Activated CD8-positive, alpha-beta T cell treated with anti-CD3 and anti-CD28 coated beads for 36 hours (primary cell): ENCODE measurements around the gene NAT9. TPM values are rescaled to one million over a fixed set of nuclear protein-coding genes. Genes with fewer than 3 reads are reported as not detected.

ENCODE experiments used
- ATAC-seq: fragments of 200-7000 bp; cut with Tn5 transposase; one replicate; pipeline ENCODE4 v1.10.0; 2021; ENCODE audit warnings: mild to moderate bottlenecking, moderate library complexity
- CTCF ChIA-PET: fragments of 350-600 bp; sonication (Branson Sonifier 250); formaldehyde crosslinking; loops from one replicate; lab custom pipeline; 2021; ENCODE audit warnings: antibody characterized with exemption; lab: Charles Lee
- POLR2A ChIA-PET: fragments of 350-600 bp; sonication (Branson Sonifier 250); formaldehyde crosslinking; loops from one replicate; lab custom pipeline; 2021; ENCODE audit warnings: antibody characterized with exemption; lab: Charles Lee
- DNase-seq: peaks from one replicate; pipeline ENCODE4 v3.0.0-alpha.2; 2020
- H3K27ac Mint-ChIP-seq: one replicate; pipeline ENCODE4 v1.8.0; 2021; ENCODE audit warnings: mild to moderate bottlenecking, mixed read lengths
- H3K27me3 Mint-ChIP-seq: one replicate; pipeline ENCODE4 v1.8.0; 2021; ENCODE audit warnings: mixed read lengths
- H3K36me3 Mint-ChIP-seq: one replicate; pipeline ENCODE4 v1.8.0; 2021; ENCODE audit warnings: low read depth, mixed read lengths
- H3K4me1 Mint-ChIP-seq: one replicate; pipeline ENCODE4 v1.8.0; 2021; ENCODE audit warnings: low read depth, mixed read lengths
- H3K4me3 Mint-ChIP-seq: one replicate; pipeline ENCODE4 v1.8.0; 2021; ENCODE audit warnings: mild to moderate bottlenecking, moderate library complexity, mixed read lengths
- H3K9me3 Mint-ChIP-seq: one replicate; pipeline ENCODE4 v1.8.0; 2021; ENCODE audit warnings: mixed read lengths
- CTCF ChIP-seq: fragments of 200-600 bp; IDR thresholded peaks from one replicate; pipeline ENCODE4 v1.8.0; 2022; ENCODE audit warnings: antibody characterized with exemption, mild to moderate bottlenecking
- intact Hi-C: fragments of 100-400 bp; cut with micrococcal nuclease; formaldehyde crosslinking; loops from one replicate; pipeline ENCODE4 v1.10.0; 2022
- total RNA-seq, 2 experiments: library from RNA; stranded (reverse); gene quantifications; one replicate each; pipeline ENCODE4 v1.2.3, GENCODE V29; 2021

The NAT9 gene
- total RNA-seq, 2 experiments from 2014 or later: 35.5 to 42.4 TPM

- Mint-ChIP-seq H3K36me3 (peaks cover 17% of the 10 kb centered on the region), H3K27me3 (no peaks in the 10 kb centered on the region), H3K4me3 (no peak overlapping the region), H3K27ac (no peak overlapping the region), H3K4me1 (no peaks in the 10 kb centered on the region), H3K9me3 (no peaks in the 10 kb centered on the region)
- POLR2A ChIA-PET: no interaction called here
- TF ChIP-seq CTCF: no peak
- ATAC-seq (no peak), DNase-seq (no peak)
- CTCF ChIA-PET: interaction anchor here (1.1 to 7.9 kb wide), 2 partner anchors 14 to 64 kb away, joined by 3 to 247 read pairs; partner anchors contain the start of gene GRIN2C
- intact Hi-C loops: no loop called here
Measured at GRCh38 chr17:74796866-74797265, 20.7 kb upstream of the NAT9 start.

GRCh38 chr17:74796211-74796610, 20.1 kb upstream of the NAT9 start:
- Mint-ChIP-seq H3K4me3 (no peak overlapping the region), H3K9me3 (no peaks in the 10 kb centered on the region), H3K4me1 (peaks cover 4% of the 10 kb centered on the region), H3K36me3 (peaks cover 20% of the 10 kb centered on the region), H3K27ac (no peak overlapping the region), H3K27me3 (no peaks in the 10 kb centered on the region)
- TF ChIP-seq CTCF: no peak
- CTCF ChIA-PET: interaction anchor here (7.9 kb wide), 1 partner anchor 64 kb away, joined by 247 read pairs; the partner anchor contains the start of gene GRIN2C
- DNase-seq (no peak), ATAC-seq (no peak)
- intact Hi-C loops: no loop called here
- POLR2A ChIA-PET: no interaction called here

DNA sequence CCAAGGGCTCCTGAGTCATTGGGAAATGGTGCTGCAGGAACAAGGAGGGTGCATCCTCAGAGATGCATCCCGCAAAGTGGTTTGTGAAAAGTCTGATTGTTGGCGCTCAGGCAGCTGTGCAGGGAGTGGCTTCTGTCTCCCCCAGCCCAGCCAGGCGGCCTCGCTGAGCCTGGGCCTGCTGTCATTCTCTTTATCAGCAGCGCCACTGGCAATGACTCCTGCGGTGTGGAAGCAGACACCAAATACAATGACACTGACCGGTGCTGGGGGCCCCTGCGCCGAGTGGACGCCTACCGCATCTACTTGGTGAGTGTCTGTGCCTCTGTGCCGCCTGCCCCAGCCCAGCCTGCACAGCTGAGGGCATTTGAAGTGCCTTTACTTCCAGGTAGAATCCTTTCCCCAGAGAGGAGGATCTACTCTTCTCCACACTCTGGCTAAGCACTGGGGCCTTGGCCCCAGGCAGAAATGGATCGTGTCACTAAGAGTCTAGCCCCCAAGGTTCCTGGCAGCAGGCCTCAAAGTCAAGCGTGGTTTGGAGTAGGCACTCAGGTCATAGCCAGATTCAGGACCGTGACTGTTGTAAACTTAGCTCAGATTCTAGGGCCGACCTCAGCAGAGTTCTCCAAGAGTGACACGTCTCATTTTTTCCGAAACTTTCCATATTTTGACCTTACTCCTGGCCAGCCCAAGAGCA, 19.3 kb upstream of the NAT9 start:
- POLR2A ChIA-PET: interaction anchor here (0.5 kb wide), 1 partner anchor 60 kb away, joined by 3 read pairs; no protein-coding TSS in a partner anchor
- no peak for TF ChIP-seq CTCF
- intact Hi-C loops: no loop called here
- DNase-seq: no peak
- Mint-ChIP-seq H3K4me3 (no peak overlapping the region), H3K27ac (no peak overlapping the region), H3K4me1 (peaks cover 11% of the 10 kb centered on the region), H3K9me3 (no peaks in the 10 kb centered on the region), H3K36me3 (peaks cover 21% of the 10 kb centered on the region), H3K27me3 (no peaks in the 10 kb centered on the region)
- no peak for ATAC-seq
- CTCF ChIA-PET: interaction anchor here (7.9 kb wide), 1 partner anchor 65 kb away, joined by 247 read pairs; the partner anchor contains the start of gene GRIN2C

DNA sequence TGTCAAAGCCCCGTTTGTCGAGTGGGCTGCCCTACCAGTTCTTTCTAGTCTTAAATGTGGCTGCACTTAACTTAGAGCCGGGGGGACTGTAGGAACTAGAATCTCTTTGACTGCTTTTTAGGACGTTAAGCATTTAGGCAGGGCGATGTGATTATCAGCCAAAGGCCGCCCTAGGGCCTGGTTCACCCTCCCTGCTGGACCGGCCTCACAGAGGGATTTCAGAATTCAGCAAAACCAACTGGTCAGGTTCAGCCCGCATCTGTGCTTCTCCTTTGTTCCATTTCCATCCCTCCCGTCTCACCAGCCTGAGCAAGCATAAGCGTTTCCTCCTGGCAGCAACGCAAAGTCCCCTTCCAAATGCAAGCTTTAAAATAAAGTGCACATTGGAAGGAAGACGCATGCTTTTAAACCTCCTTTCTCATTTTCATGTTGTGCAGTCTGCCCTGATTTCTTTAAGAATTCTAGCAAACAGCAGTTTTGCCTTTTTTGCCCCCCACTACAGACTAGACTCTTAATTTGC, 16.5 kb upstream of the NAT9 start:
- H3K36me3 Mint-ChIP-seq: peaks cover 28% of the 10 kb centered on the region
- POLR2A ChIA-PET: interaction anchor here (1.1 kb wide), 1 partner anchor 43 kb away, joined by 3 read pairs; no protein-coding TSS in a partner anchor

More for the DNA sequence above, 16.5 kb upstream of the NAT9 start:
- no peaks in the 10 kb centered on the region for H3K9me3 Mint-ChIP-seq
- no peak overlapping the region for H3K27ac Mint-ChIP-seq
- H3K27me3 Mint-ChIP-seq: no peaks in the 10 kb centered on the region
- H3K4me3 Mint-ChIP-seq: no peak overlapping the region
- no peak for TF ChIP-seq CTCF
- DNase-seq: no peak
- intact Hi-C loops: no loop called here
- peaks cover 19% of the 10 kb centered on the region for H3K4me1 Mint-ChIP-seq
- CTCF ChIA-PET: interaction anchor here (0.8 to 7.9 kb wide), 17 partner anchors 13 to 220 kb away, joined by 3 to 247 read pairs (median 14); partner anchors contain the start of genes GRIN2C and MRPL58
- ATAC-seq: no peak
